ENCODE results near the gene NCR3LG1. TPM values are rescaled to one million over a fixed set of nuclear protein-coding genes. Genes with fewer than 3 reads are reported as not detected.

NCR3LG1 gene
- total RNA-seq, 2 experiments from 2014 or later: 0.69 to 0.82 TPM

DNA sequence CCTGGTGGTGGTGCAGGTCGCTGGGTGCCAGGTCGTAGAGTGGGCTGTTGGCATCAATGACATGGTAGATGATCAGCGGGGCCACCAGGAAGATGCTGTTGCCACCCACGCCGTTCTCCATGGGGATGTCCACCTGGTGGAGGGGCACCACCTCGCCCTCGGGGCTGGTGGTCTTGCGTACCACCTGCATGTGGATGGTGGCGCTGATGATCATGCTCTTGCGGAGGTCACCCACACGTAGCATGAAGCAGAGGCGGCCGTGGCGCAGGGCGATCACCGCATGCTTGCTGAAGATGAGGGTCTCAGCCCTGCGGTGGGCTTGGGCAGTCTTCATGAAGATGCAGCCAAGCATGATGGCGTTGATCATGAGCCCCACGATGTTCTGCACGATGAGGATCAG, 35.7 kb downstream of the NCR3LG1 start:
- H3K4me1 Mint-ChIP-seq (ENCODE audit: low read depth): no peaks in the 10 kb centered on the region
- intact Hi-C loops (cut with micrococcal nuclease): loop anchor here (5.0 kb wide), 1 partner anchor 310 kb away; the partner anchor contains the start of gene RPS13
- no peak for DNase-seq
- no peaks in the 10 kb centered on the region for H3K9me3 Mint-ChIP-seq
- no peak overlapping the region for H3K4me3 Mint-ChIP-seq
- no peaks in the 10 kb centered on the region for H3K36me3 Mint-ChIP-seq
- peaks cover 4% of the 10 kb centered on the region for H3K27me3 Mint-ChIP-seq
- ChIA-PET POLR2A (no interaction called here), CTCF (interaction anchor here (0.5 to 5.8 kb wide), 13 partner anchors 11 to 742 kb away, joined by 3 to 75 read pairs (median 3); no protein-coding TSS in a partner anchor)
- H3K27ac Mint-ChIP-seq: no peak overlapping the region

- Mint-ChIP-seq H3K4me3 (no peak overlapping the region), H3K4me1 (ENCODE audit: low read depth) (no peaks in the 10 kb centered on the region), H3K27me3 (peaks cover 4% of the 10 kb centered on the region), H3K36me3 (no peaks in the 10 kb centered on the region), H3K27ac (no peak overlapping the region), H3K9me3 (no peaks in the 10 kb centered on the region)
- POLR2A ChIA-PET: no interaction called here
- CTCF ChIA-PET: interaction anchor here (0.5 to 1.4 kb wide), 4 partner anchors 12 to 741 kb away, joined by 3 to 5 read pairs (median 4); no protein-coding TSS in a partner anchor
- intact Hi-C loops (cut with micrococcal nuclease): loop anchor here (5.0 kb wide), 1 partner anchor 311 kb away; the partner anchor contains the start of gene RPS13
- DNase-seq: no peak
These were observed 36.2 kb downstream of the NCR3LG1 start for GRCh38 chr11:17387811-17388210.

DNA sequence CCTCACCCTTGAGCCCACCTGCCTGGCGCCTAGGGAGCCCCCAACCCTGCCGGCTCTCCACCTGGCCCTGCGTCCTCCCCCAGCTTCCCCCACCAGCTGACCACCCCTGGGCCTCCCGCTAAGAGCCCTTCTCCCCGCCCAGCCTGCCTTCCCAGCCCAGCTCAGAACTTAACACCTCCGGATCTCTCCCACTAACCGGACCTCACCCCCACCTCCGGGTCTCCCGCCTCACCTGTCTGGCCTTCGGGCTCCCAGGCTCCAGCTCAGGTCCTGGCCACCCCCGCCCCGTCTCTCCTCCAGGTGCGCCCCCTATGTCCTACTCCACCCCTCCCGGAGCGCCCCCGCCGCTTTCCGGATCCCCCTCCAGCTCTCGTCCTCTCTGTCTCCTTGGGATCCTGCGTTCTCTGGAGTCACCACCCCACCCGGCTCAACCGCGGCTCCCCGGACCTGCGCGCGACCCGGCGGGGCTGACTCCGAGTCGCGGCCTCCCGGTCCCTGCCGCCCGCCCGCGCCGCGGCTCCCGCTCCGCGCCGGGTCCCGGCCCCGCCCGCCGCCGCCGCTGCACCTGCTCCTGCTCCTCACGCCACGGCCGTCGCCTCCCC, 37.1 kb downstream of the NCR3LG1 start, which contains the start of gene KCNJ11:
Gene KCNJ11 (minus strand): TSS at position 51 of the 602 bp plus-strand sequence. CDS start 568 bp downstream, outside the sequence.
- H3K9me3 Mint-ChIP-seq: no peaks in the 10 kb centered on the region
- intact Hi-C loops (cut with micrococcal nuclease): loop anchor here (5.0 kb wide), 1 partner anchor 311 kb away; the partner anchor contains the start of gene RPS13
- no peaks in the 10 kb centered on the region for H3K36me3 Mint-ChIP-seq
- H3K27me3 Mint-ChIP-seq: peaks cover 4% of the 10 kb centered on the region
- DNase-seq: no peak
- H3K4me3 Mint-ChIP-seq: peak within 1 kb of the TSS; percentile 61
- no peaks in the 10 kb centered on the region for H3K4me1 Mint-ChIP-seq (ENCODE audit: low read depth)
- no peak within 1 kb of the TSS for H3K27ac Mint-ChIP-seq
- ChIA-PET POLR2A (no interaction called here), CTCF (interaction anchor here (0.7 to 1.4 kb wide), 12 partner anchors 9 to 210 kb away, joined by 3 to 16 read pairs (median 4); no protein-coding TSS in a partner anchor)

- Mint-ChIP-seq H3K9me3 (no peaks in the 10 kb centered on the region), H3K27me3 (peaks cover 4% of the 10 kb centered on the region), H3K36me3 (no peaks in the 10 kb centered on the region), H3K27ac (no peak overlapping the region), H3K4me3 (peak overlapping the region; percentile 61), H3K4me1 (ENCODE audit: low read depth) (no peaks in the 10 kb centered on the region)
- DNase-seq: peak; percentile 78
- intact Hi-C loops (cut with micrococcal nuclease): loop anchor here (5.0 kb wide), 1 partner anchor 312 kb away; the partner anchor contains the start of gene RPS13
- POLR2A ChIA-PET: interaction anchor here (1.1 kb wide), 1 partner anchor 179 kb away, joined by 3 read pairs; no protein-coding TSS in a partner anchor
- CTCF ChIA-PET: interaction anchor here (0.7 to 1.2 kb wide), 7 partner anchors 10 to 209 kb away, joined by 3 to 16 read pairs (median 4); no protein-coding TSS in a partner anchor
These were observed 37.8 kb downstream of the NCR3LG1 start for GRCh38 chr11:17389211-17389956.

DNA sequence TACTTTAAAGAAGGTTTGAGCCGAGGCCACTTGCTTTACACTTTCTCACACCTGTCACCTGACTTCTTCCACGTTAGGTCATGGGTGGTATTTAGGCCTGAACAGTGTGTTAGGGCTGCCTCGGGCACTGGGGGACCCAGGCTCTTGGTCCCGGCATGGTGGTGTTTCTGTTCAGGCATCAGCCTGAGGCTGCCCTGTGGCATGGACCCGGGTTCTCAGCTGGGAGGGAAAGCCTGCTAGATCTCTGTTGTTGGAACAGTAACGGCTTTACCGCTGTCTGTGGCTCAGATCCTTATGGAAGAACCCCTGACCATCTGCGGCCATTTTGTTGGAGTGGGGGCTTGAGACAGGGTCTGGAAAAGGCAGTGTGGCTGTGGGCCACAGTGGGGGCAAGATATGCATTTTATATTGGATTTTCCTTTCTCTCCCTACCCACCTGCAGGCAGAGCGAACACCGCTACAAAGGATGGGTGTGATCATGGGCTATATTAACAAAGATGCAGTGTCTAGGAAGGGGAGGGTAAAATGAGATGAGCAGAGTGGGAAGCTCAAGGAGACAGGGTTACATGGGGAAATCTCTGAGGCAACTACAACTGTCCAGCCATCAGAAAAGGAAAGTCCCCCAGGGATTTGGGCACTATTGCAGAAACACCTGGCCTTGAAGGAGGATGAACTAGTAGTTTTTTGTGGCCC, 38.5 kb downstream of the NCR3LG1 start:
- intact Hi-C loops (cut with micrococcal nuclease): loop anchor here (5.0 kb wide), 1 partner anchor 313 kb away; the partner anchor contains the start of gene RPS13
- Mint-ChIP-seq H3K27me3 (peaks cover 4% of the 10 kb centered on the region), H3K27ac (no peak overlapping the region), H3K36me3 (no peaks in the 10 kb centered on the region), H3K4me1 (ENCODE audit: low read depth) (no peaks in the 10 kb centered on the region), H3K4me3 (peak overlapping the region; percentile 45), H3K9me3 (no peaks in the 10 kb centered on the region)
- ChIA-PET POLR2A (interaction anchor here (1.1 kb wide), 1 partner anchor 180 kb away, joined by 3 read pairs; no protein-coding TSS in a partner anchor), CTCF (interaction anchor here (0.9 to 1.3 kb wide), 2 partner anchors 138 to 160 kb away, joined by 3 to 5 read pairs; no protein-coding TSS in a partner anchor)
- no peak for DNase-seq

DNA sequence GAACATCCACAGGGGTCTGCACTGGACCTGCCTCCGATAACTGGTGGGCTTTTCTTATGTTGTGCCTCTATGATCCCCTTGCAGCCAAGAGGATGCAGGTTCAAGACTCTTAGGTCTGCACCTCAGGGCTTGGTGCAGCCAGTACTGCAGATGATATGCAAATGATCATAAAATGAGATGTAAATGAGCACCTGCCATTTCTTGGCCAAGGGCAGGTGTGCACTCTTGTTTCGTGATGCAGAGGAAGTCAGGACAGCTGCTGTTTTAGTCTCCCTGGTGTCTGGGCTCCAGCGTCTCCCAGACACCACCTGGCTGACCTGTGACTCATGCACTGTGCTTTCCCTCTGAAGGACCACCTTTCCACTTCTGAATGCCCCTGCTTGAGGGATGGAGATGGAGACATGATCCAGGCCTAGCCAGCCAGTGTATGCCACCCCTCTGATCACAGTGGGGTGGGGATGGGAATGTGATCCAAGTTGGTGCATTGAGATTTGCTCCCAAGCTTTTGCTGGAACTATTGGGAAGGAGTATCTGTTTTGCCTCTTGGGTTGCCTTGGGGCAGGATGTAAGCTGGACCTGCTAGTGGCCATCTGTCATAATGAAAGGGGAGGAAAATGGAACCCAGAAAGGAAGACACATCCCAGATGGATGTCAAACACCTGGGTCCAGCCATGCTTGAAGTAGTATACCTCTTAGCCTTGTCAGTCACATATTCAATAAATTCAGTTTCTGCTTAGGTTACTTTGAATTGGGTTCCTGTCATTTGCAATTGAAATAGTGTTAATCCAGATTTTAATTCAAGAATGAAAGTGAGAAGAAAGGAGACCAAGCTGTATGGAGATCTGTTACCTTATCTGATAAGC, 40.1 kb downstream of the NCR3LG1 start:
- CTCF ChIA-PET: interaction anchor here (1.0 to 2.6 kb wide), 4 partner anchors 9 to 161 kb away, joined by 3 to 13 read pairs (median 4); no protein-coding TSS in a partner anchor
- POLR2A ChIA-PET: no interaction called here
- no peak overlapping the region for H3K4me3 Mint-ChIP-seq
- no peaks in the 10 kb centered on the region for H3K36me3 Mint-ChIP-seq
- H3K9me3 Mint-ChIP-seq: no peaks in the 10 kb centered on the region
- H3K27ac Mint-ChIP-seq: no peak overlapping the region
- intact Hi-C loops (cut with micrococcal nuclease): no loop called here
- peaks cover 4% of the 10 kb centered on the region for H3K27me3 Mint-ChIP-seq
- H3K4me1 Mint-ChIP-seq (ENCODE audit: low read depth): no peaks in the 10 kb centered on the region
- DNase-seq: no peak

DNA sequence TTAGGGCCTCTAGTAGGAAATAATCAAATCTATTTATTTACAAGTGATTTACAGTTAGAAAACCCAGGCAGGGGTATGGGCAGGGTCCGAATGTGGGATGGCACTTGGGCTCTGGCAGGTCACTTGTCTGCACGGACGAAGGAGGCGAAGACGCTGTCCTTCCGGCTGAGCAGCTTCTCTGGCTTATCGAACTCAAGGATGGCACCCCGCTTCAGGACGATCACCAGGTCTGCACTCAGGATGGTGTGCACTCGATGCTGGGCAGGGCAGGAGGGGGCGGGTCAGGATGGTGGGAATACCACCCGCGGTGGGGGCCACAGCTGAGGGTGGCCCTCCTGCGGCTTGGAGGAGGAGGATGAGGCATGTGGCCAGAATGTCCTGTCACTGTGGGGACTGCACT, 41.3 kb downstream of the NCR3LG1 start:
- no peak for DNase-seq
- H3K27me3 Mint-ChIP-seq: no peaks in the 10 kb centered on the region
- H3K9me3 Mint-ChIP-seq: no peaks in the 10 kb centered on the region
- H3K27ac Mint-ChIP-seq: no peak overlapping the region
- ChIA-PET CTCF (interaction anchor here (1.5 to 2.6 kb wide), 2 partner anchors 10 to 163 kb away, joined by 4 to 13 read pairs; no protein-coding TSS in a partner anchor), POLR2A (interaction anchor here (0.5 kb wide), 1 partner anchor 600 kb away, joined by 3 read pairs; no protein-coding TSS in a partner anchor)
- H3K4me3 Mint-ChIP-seq: no peak overlapping the region
- intact Hi-C loops (cut with micrococcal nuclease): no loop called here
- H3K4me1 Mint-ChIP-seq (ENCODE audit: low read depth): no peaks in the 10 kb centered on the region
- no peaks in the 10 kb centered on the region for H3K36me3 Mint-ChIP-seq

DNA sequence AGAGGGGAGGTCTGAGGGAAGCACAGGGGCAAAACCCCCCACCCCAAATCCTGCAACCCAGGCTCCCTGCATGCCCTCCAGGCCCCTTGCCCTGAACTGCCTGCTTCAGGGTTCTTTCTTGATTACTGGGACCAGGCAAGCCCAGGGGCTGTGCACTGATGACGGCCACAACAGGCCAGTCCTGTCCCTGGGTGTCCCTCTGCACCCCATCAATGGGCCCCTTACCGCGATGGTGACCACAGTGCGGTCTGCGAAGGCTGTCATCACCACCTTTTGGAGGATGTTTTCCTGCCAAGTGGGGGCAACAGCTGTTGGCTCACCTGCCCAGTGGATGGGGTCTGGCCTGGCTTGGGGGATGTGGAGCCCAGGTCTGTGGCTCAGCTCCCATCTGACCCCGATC, 41.9 kb downstream of the NCR3LG1 start:
- intact Hi-C loops (cut with micrococcal nuclease): no loop called here
- Mint-ChIP-seq H3K4me1 (ENCODE audit: low read depth) (no peaks in the 10 kb centered on the region), H3K9me3 (no peaks in the 10 kb centered on the region), H3K27me3 (no peaks in the 10 kb centered on the region), H3K27ac (no peak overlapping the region), H3K36me3 (no peaks in the 10 kb centered on the region), H3K4me3 (no peak overlapping the region)
- ChIA-PET CTCF (interaction anchor here (2.6 kb wide), 1 partner anchor 10 kb away, joined by 13 read pairs; no protein-coding TSS in a partner anchor), POLR2A (no interaction called here)
- no peak for DNase-seq

- DNase-seq: no peak
- Mint-ChIP-seq H3K9me3 (no peaks in the 10 kb centered on the region), H3K36me3 (no peaks in the 10 kb centered on the region), H3K27ac (no peak overlapping the region), H3K4me1 (ENCODE audit: low read depth) (no peaks in the 10 kb centered on the region), H3K27me3 (no peaks in the 10 kb centered on the region), H3K4me3 (no peak overlapping the region)
- CTCF ChIA-PET: no interaction called here
- intact Hi-C loops (cut with micrococcal nuclease): no loop called here
- POLR2A ChIA-PET: no interaction called here
These were observed 43.3 kb downstream of the NCR3LG1 start for GRCh38 chr11:17394743-17395390.

- no peaks in the 10 kb centered on the region for H3K36me3 Mint-ChIP-seq
These were observed 44.0 kb downstream of the NCR3LG1 start for GRCh38 chr11:17395554-17395961.

More at GRCh38 chr11:17395554-17395961, 44.0 kb downstream of the NCR3LG1 start:
- Mint-ChIP-seq H3K27ac (no peak overlapping the region), H3K27me3 (no peaks in the 10 kb centered on the region), H3K9me3 (no peaks in the 10 kb centered on the region), H3K4me3 (no peak overlapping the region), H3K4me1 (ENCODE audit: low read depth) (no peaks in the 10 kb centered on the region)
- POLR2A ChIA-PET: no interaction called here
- no peak for DNase-seq
- intact Hi-C loops (cut with micrococcal nuclease): no loop called here
- CTCF ChIA-PET: no interaction called here
